GM21717 (cell line): ENCODE data around the gene CEP68.

Experiments
- ATAC-seq: cut with Tn5 transposase; IDR thresholded peaks from one replicate; pipeline ENCODE4 v1.9.1; 2021; ENCODE audit warnings: mild to moderate bottlenecking, moderate library complexity; ENCODE audit not compliant: unreplicated experiment

The CEP68 gene

GRCh38 chr2:65075605-65076344, 19.6 kb downstream of the CEP68 start:
- no peak for ATAC-seq

- no peak for ATAC-seq
These were observed 20.1 kb downstream of the CEP68 start for GRCh38 chr2:65076345-65076710.

- ATAC-seq: no peak
These were observed 21.7 kb downstream of the CEP68 start for GRCh38 chr2:65077898-65078297.

GRCh38 chr2:65079017-65079416, 22.8 kb downstream of the CEP68 start:
- no peak for ATAC-seq

DNA sequence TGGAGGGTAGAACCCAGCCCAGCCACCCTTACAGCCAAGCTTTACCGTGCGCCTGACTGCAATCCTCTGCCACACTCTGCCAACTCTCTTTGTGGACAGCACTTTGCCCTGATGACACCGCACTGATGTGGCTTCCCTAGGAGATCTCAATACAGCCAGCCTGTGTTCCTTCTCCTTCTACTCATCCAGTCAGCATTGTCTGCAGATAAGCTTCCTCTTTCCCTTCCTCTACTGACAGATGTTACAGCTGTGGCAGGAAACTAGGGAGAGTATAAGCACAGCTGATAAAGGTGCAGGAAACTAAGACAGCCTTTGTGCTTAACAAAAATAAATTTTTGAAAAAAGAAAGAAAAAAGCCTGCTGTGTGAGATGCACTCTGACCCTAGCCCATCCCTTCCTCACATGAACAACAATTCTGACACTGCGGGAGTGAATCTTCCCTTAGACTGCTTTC, 25.0 kb downstream of the CEP68 start:
- ATAC-seq: no peak

GRCh38 chr2:65085148-65085547, 28.9 kb downstream of the CEP68 start:
- no peak for ATAC-seq

GRCh38 chr2:65092791-65093190, 36.6 kb downstream of the CEP68 start:
- no peak for ATAC-seq

DNA sequence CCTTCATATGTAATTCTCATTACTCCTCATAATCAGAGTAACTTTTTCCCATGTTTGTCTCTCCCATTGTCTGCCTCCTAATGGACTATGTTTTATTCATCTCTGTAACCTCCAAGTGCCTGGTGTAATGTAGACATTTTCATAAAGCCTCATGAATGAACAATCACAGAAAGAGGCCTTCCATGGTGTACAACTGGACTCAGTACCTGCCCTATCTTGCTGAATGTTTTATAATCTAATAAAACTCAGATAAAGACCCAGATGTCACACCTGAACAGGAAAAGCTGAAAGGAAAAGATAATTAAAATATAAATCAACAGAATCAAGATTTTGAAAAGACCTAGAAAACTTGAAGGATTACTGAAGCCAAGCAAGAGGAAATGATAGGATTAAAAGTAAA, 37.0 kb downstream of the CEP68 start:
- ATAC-seq: no peak

- no peak for ATAC-seq
These were observed 40.7 kb downstream of the CEP68 start for GRCh38 chr2:65096948-65097347.

DNA sequence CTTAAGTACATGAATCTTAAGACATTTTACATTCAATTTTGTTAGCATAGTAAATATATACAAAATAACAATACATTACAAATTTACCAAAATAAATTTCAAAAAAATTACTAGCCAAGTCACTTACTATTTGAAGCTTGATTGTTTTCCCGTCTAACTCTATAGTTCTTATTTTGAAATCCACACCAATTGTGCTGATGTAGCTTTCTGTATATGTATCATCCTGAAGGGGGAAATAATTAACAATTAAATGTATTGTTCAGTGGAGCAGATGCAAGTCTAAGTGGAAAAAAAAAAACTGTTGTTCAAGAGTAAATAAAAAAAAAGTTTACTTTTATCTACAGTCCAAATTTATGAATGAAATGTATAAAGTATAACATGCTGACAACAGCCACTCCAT, 41.6 kb downstream of the CEP68 start:
- no peak for ATAC-seq

- ATAC-seq: no peak
These were observed 42.5 kb downstream of the CEP68 start for GRCh38 chr2:65098741-65099140.

DNA sequence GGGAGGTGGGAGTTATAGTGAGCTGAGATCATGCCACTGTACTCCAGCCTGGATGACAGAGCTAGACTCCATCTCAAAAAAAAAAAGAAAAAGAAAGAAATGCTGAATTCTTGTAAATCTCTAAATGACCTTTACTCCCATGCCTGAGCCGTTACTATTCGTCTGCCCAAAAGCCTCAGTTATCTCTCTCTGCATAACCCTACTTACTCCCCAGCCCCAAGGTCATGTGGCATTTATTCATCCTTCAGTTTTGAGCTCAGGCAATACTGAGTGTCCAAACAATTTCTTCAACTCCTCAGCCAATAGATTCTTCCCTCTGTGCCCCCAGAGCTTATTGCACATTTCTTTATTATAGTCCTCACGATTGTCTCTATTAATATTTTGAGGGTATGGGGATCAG, 44.9 kb downstream of the CEP68 start:
- ATAC-seq: no peak

- no peak for ATAC-seq
These were observed 46.9 kb downstream of the CEP68 start for GRCh38 chr2:65103013-65103715.

DNA sequence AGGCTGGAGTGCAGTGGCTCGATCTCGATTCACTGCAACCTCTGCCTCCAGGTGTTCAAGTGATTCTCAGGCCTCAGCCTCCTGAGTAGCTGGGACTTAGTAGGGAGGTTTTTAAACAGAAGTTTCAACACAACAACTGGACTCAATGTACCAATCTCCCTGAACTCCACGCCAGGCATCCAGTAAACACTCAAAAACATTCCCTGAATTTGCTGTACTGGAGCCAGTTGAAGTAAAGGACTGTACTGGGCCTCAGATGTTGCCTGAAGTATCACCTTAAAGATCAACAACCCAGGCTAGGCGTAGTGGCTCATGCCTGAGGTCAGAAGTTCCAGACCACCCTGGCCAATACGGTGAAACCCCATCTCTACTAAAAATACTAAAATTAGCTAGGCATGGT, 51.3 kb downstream of the CEP68 start:
- ATAC-seq: no peak

- ATAC-seq: no peak
These were observed 52.6 kb downstream of the CEP68 start for GRCh38 chr2:65108780-65109179.

GRCh38 chr2:65112633-65113032, 56.4 kb downstream of the CEP68 start:
- ATAC-seq: no peak

DNA sequence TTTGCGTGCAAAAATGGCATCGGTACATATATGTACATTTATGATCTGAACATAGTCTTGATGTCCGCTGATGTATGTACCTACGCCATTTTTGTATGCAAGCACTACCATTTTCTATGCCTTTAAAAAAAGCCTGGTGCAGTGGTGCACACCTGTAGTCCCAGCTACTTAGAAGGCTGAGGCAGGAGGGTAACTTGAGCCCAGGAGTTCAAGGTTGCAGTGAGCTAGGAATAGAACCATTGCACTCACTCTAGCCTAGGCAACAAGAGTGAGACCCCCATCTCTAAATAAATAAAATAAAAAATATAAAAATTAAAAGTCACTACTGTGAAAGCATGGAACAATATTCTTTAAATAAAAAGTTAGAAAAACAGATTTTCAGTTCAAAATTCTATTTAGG, 57.0 kb downstream of the CEP68 start:
- no peak for ATAC-seq

DNA sequence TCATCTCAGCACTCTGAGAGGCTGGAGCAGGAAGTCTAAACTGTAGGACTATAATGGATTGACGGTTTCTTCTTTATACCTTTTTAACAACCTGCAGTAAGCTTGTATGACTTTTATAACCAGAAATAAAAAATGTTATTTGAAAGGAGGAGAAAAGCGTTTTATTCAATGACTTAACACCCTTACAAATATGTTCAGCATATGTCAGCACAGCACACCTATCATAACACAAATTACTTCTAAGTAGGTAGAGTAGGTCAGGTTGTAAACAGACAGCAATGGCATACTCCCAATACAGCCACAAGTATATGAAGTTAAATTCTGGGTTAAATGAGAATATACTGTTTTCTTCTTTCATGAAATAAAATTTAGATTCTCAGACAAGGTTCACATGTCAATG, 57.6 kb downstream of the CEP68 start:
- no peak for ATAC-seq

DNA sequence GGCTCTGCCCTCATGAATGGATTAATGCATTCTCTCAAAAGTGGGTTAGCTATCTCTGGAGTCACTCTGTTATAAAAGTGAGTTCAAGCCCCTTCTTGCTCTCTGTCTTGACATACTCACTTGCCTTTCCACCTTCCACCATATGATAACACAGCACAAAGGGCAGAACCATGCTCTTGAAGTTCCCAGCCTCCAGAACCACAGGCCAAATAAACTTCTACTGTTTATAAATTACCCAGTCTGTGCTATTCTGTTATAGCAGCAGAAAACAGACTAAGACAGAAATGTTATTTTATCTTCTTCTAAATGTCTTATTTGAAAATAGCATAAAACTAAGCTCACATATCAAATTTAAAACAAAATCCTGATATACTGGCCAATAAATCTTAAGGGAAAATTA, 58.7 kb downstream of the CEP68 start:
- no peak for ATAC-seq

GRCh38 chr2:65116645-65117044, 60.4 kb downstream of the CEP68 start:
- ATAC-seq: no peak

DNA sequence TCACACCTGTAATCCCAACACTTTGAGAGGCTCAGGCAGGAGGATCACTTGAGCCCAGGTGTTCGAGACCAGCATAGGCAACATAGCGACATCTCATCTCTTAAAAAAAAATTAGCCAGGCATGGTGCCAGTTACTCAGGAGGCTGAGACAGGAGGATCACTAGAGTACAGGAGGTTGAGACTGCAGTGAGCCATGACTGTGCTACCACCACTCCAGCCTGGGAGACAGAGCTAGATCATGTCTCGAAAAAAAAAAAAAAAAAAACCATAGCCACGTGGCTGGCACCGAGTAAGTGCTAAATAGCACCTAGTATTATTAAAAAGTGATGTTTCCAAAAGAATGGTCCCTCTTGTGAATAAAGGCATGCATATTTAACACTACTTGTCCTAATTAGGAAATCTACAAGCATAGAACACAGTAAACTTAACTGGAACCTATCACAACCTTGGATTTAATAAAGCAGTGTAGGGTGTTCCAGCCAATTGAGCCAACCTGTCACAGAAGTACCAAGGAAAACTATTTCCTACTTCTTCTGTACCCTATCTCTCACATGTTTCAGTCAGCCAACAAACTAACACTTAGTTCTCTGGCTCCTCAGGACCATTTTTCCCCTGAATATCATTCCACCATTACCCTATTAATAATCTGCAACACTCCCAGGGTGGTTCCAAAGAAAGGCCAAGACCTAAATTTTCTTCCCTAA, 64.9 kb downstream of the CEP68 start:
- no peak for ATAC-seq

GRCh38 chr2:65122313-65122712, 66.1 kb downstream of the CEP68 start:
- ATAC-seq: no peak
